ENCODE results near the gene DMWD.

DMWD gene

DNA sequence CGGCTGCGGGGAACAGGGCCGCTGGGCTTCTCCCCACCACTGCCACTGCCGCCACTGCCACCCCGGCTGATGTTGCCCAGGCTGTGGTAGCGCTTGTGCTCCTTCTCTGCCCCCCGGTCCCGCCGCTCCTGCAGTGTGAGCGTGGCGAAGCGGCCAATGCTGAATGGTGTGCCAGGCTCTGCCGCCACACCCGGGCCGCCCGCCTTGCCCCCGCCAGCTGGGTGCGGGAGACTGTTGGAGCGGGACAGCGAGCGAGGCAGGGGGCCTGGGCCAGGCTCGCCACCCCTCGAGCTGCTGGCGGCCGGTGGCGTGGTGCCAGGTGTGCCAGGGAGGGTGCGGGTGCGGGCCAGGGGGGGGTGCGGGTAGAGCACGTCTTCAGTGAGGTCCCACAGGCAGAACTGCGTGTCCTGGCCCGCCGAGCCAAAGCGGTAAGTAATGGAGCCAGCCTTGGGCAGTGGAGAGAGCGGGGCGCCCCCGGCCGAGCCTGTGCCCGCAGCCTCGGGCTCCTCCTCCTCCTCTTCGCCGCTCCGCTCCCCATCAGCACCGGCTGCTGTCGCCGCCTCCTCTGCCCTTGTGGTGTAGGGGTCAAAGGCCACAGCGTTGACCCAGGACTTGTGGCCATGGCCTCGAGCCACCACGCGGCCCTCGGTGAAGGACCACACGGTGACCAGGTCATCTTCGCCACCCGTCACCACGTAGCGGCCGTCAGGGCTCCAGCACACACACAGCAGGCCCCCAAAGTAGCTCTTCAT lies 6.7 kb downstream of the DMWD start:
- no peak for DNase-seq

DNA sequence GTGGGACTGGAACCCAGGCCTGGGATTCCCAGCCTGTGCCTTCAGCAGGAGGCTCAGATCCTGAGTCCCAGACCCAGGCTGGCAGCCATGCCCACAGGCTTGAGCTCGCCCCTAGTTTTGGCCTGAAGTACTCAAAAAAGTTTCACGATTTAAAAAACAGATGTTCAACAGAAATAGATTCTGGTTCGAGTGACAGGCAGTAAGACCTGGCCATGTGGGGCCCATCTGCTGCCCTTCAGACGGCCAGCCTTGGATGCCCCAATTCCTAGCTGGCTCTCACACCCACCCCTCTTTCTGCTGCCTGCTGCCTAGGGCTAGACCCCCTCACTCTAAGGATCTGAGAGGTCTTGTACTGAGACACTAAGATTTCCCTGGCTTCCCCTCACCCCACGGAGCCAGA lies 7.5 kb downstream of the DMWD start:
- no peak for DNase-seq

DNA sequence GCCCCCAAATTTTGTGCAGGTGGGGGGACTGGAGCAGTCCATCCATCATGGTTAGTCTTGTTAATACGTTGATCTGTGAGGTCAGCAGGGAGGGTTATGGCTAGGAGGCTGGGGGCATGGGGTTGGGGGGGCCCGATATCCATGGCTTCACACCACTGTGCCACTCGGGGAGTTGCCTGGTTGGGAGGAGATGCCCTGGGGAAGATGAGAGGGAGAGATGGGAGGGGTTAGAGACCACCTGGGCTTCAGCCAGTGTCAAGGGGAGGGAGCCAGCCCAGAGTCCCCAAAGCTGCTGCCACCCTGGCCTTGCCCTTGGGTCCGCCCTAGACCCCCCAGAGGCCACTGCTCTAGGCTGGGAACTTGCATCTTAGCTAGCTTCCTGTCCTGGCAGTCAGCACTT lies 8.5 kb downstream of the DMWD start:
- DNase-seq = no peak

DNA sequence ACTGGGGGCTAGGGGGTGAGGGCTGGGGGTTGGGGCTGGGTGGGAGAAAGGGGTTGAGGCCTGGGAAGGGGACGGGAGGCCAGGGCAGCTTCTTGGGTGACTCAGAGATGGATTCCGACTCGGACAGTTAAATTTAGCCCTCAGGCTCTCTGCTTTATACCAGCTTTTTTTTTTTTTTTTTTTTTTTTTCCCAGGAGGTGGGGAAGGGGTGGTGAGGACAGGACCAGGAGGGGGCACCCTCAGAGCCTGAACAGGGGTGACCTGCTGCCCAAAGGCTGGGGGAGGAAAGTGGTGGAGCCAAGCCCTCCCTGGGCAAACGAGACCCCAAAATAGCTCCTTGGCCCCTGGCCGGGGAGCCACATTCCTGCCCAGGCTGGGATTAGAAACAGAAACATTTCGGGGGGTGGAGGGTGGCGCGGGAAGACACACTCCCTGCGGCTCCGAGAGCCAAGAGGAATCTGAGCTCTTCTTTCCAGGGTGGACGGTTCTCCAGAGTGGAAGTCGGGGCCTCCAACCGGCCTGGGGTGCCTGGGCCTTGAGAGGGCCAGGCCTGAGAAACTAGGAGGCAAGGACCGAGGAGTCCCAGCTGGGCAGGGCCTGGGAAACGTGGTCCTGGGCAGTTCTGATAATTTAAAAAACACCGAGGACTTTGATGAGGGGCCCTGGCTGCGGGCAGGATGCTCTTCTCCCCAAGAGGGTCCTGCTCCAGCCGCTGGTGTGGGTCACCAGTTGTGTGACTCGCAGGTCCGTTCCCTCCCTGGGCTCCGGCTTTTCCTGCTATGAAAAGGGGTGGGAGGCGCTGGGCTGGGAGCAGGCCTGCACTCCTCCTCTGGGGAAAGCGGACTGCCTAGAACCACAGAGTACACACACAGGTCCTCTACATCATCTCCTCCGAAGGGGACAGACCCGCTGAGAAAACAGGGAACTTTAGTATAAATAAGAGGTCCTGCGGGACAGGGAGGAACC lies 9.5 kb downstream of the DMWD start:
- DNase-seq = no peak

DNA sequence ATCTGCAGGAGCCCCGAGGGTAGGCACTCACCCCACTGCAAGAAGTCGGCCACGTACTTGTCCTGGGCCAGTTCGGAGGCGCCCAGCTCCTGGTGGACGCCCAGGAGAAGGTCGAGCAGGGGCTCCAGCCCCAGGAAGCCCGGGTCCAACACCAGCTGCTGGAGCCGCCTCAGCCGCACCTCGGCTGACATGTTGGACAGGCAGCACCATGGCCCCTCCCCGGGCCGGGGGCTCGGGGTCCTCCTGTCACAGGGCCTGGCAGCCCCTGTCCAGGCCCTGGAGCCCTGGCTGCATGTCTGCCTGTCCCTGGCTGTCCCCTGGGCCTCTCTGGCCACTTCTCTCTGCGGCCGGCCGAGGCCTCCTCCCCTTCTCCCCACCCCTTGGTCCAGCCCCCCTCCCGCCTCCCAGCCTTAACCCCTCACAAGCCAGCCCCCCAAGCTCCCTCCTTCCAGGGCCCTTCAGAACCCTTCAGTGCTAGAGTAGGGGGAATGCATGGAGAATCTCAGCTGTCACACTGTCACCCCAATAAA lies 10.4 kb downstream of the DMWD start, which contains the start of gene DMPK:
Gene DMPK (minus strand): TSS at position 329 of the 530 bp plus-strand sequence. CDS start 138 bp downstream, at position 191.
- DNase-seq = no peak

DNA sequence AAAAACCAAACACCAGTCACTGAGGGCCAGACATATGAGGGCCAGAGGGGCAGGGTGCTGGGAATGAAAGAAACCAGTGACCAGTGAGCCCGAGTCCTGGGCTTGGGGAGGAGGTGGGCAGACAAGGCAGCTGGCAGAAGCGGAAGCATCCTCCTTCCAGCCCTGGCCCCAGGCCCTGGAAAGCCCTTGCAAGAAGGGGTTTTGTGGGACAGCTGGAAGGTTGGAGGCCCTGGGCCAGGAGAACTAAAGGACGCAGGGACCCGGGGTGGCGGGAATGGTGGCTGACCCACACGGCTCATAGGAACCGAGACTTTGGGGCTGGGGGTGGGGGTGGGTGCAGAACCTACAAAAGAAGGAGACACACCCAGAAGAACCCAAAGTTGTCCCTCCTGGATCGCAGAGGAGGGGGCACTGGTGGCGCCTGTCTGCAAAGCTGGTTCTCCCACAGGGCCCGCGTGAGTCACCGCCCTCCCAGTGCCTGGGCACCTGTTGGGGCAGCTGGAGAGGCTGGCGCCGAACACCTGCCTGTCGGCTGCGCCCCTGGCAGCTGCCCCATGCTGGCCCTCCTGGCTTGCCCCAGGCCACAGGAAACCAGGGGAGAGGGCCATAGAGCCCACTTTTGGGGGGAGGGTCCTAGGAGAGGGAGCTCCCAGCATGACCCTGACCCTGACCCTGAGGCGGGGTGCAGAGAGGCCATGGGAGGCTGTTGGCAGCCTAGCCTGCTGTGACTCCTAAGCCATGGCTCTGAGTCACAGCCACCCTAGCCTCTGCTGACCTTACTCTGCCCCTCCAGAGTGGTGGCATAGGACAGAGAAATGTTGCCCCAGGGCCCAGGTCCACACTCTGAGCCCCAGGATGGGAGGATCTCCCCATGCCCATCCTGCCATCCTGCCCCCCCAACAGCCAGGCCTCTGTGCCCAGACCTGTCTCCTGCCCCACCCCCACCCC lies 11.2 kb downstream of the DMWD start:
- no peak for DNase-seq

DNA sequence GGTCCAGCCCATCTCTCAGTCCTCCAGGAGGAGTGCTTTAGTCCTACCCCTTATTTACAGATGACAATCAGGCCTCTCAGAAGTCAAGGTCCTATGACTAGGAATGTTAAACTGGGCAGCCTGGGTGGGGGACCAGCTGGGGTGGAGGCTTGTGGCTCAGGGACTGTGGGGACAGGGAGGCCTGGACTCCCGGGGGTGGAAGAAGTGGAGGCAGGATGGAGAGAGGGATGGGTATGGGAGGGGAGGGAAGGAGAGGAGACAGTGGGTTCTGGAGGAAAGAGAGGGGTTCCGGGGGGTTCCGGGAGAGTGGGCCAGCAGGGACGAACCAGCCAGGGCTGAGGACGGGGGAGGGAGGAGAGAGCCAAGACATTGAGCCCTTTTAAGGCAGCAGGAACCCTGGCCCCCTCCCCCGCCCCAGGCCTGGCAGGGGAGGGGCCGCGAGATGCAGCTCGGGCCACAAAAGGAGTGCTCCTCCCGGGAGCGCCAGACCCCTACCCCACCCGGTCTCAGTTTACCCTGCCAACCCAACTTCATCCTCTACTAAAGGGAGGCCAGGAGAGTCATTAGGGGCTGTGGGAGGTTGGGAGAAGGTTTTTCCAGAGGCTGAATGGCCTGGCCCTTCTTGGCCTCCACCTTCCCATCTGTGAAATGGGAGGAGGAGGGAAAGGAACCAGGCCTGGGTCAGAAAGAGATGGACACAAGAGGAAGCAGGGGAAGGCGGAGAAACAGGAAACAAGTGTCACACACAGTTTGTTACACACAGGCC lies 12.0 kb downstream of the DMWD start:
- no peak for DNase-seq

DNA sequence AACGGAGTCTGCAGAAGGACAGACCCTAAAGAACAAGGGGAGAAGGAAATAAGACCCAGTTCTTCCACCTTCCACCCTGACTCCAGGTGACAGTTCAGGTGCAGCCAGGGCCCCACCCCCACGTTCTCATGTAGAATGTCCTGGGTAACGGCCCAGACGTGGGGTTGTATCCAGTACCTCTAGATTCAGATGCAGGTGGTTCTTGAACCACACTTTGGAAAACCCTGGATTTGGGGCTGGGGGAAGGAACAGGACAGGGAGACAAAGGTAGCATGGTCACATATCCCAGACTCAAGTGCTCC lies 12.5 kb downstream of the DMWD start:
- DNase-seq = no peak

DNA sequence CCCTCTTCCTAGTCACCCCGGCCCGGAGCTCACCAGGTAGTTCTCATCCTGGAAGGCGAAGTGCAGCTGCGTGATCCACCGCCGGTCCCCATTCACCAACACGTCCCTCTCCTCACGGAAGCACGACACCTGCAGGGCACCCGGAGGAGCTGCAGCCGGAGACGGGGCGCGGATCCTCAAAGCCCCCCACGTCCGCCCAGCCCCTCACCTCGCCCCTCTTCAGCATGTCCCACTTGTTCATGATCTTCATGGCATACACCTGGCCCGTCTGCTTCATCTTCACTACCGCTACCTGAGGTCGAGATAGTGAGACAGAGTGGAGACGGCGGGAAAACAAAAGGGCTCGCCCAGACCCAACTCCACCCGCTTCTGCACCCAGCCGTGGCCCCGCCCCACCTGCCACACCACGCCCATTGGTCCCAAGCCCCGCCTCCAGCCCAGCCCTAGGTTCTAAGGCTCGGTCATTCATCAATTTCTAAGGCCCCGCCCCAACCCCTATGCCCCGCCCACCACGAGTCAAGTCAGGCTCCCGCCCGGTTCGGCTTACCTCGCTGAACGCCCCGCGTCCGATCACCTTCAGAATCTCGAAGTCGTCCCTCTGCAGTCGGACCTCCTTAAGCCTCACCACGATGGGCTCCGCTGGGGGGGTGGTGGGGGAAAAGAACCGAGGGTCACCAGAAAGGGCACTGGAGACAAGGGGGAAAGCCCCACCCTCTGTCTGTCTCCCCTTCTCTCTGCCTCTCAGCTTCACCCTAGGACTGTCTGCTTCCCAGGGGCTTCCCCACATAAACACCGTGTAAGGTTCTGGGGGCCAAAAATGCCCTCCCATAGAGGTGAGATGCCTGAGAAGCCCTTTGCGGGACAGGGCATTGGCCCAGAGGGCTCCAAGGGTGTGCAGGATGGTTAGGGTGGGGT lies 13.2 kb downstream of the DMWD start:
- no peak for DNase-seq

DNA sequence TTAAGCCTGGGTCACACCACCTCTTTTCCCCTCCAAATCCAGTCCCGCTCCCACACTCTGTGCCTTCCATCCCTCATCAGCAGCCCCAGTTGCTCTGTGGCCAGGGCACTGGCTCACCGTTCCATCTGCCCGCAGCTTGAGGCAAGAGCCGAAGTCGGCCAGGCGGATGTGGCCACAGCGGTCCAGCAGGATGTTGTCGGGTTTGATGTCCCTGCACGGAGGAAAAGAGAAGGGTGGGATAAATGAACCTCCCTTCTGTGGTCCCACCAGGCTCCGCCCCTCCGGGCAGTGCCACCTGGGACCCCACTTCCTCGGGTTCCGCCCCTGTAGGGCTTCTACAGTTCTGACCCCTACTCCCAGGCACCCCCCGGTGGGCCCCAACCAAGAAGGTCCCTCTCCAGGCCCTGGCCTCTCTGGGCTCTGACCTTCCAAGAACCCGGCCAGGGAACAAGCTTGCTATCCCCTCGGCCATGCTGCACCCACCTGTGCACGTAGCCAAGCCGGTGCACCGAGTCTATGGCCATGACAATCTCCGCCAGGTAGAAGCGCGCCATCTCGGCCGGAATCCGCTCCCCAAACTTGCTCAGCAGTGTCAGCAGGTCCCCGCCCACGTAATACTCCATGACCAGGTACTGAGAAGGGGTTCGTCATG lies 14.5 kb downstream of the DMWD start:
- no peak for DNase-seq

DNA sequence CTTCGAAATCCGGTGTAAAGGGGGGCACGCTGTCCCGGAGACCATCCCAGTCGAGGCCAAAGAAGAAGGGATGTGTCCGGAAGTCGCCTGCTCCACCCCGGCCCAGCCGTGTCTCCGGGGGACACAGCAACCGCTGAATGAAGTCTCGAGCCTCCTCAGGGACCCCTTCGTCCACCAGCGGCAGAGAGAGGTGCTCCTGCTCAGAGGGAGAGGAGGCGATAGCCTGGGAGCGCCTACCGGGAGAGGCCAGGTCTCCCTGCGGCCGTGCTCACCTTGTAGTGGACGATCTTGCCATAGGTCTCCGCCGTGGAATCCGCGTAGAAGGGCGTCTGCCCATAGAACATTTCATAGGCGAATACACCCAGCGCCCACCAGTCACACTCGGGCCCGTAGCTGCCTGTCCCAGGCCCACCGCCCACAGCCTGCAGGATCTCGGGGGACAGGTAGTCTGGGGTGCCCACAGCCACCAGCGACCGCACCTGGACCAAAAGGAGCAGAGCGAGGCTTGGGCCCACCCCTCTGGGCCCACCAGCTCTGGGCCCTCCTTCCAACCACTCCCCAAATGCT lies 15.2 kb downstream of the DMWD start:
- DNase-seq = no peak

DNA sequence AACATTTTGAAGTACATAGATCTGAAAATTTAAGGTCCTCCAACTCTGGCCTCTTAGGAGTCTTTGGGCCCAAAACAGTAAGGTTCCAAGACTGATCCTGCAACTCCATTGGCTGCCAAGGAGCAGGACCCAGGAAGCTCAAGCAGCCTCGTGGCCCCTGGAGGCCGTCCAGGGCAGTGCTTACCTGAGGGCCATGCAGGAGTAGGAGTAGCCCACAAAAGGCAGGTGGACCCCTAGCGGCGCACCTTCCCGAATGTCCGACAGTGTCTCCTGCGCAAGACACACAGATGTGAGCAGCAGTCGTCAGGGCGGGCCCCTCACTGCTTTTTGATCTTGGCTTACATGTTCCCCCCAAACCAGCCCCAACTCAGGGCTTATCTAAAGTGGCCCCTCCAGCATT lies 17.9 kb downstream of the DMWD start:
- DNase-seq = no peak

DNA sequence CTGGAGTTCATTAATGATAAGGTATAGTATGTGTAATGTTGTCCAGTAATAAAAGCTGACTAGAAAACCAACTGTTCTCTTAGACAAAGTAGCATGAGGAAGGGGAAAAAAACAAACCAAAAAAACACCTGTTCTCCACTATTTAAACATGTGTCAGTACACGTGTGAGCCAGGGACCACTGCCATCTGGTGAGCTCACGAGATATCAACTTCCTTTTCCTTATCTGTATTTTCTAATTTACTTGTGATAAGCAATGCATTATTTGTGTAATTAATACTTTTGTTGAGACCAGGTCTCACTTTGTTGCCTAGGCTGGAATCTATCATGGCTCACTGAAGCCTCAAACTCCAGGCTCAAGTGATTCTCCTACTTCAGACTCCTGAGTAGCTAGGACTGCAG lies 19.3 kb downstream of the DMWD start:
- DNase-seq = no peak

DNA sequence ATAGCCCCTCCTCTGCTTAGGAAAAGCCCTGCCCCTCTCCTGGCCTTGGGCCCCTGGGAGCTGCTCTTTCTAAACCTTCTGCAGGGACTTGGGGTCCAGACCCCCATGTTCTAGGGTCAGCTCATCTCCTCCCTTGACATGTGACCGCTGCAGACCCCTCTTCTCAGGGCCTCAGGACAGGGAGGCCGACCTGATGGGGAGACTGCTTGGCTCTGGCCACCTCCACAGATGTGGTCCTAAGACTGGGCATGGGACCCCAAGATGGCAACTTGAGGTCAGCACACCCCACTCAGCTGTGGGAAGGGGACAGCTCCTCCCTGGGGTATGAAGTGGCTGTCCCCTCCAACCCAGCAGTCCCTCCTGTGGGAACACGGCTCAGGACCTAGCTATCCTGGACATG lies 19.7 kb downstream of the DMWD start:
- DNase-seq = no peak

DNA sequence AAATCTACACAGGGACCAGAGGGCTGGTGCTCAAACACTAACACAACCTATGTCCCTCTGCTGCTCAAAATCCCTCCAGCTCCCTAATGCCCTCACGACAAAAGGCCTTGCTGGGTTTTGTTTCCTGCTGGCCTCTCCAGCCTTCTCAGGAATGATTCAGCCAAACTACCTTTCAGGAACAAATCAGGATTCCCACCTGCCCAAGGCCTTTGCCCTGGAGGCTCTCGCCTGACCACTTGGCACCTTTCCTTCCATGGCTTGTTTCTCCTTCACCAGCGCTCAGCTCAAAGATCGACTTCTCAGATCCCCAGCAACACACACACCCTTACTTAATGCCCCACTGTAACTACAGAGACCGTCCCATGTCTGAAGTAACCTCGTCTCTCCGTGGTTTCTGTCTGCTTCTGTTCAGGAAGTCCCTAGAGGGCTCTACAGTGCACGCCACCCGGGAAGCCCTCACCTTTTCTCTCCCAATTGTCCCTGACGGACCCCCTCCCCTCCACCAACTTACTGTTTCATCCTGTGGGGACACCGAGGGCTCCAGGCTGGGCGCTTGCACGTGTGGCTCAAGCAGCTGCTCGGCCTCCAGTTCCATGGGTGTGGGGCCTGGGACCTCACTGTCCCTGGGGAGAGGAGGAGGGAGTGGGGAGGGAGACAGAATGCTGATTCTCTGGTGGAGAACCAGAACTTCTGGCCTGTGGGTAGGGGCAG lies 20.4 kb downstream of the DMWD start:
- DNase-seq = no peak

DNA sequence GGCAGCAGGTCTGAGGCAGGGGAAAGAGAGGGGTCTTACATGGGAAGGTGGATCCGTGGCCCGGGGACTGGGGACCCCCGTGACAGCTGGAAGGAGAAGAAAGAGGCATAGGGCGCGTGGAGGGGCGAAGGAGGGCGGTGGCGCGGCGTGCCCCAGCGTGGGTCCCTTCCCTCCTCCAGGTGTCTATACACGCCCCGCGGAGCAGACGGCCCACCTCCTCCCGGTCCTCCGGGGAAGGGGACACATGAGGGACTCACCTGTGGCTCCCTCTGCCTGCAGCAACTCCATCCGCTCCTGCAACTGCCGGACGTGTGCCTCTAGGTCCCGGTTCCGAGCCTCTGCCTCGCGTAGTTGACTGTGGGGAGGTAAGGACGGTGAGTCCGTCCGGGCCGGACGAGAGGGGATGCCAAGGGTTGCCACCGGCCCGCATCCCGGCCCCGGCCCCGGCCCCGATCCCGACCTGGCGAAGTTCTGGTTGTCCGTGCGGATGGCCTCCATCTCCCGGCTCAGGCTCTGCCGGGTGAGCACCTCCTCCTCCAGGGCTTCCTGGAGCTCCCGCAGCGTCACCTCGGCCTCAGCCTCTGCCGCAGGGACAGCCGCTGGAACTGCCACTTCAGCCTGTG lies 21.2 kb downstream of the DMWD start:
- DNase-seq = no peak

DNA sequence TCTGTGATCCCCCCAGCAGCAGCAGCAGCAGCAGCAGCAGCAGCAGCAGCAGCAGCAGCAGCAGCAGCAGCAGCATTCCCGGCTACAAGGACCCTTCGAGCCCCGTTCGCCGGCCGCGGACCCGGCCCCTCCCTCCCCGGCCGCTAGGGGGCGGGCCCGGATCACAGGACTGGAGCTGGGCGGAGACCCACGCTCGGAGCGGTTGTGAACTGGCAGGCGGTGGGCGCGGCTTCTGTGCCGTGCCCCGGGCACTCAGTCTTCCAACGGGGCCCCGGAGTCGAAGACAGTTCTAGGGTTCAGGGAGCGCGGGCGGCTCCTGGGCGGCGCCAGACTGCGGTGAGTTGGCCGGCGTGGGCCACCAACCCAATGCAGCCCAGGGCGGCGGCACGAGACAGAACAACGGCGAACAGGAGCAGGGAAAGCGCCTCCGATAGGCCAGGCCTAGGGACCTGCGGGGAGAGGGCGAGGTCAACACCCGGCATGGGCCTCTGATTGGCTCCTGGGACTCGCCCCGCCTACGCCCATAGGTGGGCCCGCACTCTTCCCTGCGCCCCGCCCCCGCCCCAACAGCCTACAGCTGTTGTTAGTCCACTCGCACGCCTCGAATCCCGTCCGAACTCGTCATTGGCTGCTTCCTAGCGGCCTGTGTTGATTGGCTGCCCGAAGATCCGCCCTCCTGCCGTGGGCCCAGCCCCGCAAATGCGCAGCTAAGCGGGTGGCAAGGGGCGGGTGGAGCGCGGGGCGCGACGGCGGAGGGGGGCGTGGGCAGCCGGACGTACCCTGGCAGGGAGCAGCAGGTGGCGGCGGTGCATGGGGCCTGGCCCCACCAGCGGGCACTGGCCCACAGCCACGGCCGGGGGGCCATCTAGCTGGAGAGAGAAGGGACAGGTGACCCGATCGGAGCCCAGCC lies 22.2 kb downstream of the DMWD start:
- DNase-seq = peak; percentile 70

DNA sequence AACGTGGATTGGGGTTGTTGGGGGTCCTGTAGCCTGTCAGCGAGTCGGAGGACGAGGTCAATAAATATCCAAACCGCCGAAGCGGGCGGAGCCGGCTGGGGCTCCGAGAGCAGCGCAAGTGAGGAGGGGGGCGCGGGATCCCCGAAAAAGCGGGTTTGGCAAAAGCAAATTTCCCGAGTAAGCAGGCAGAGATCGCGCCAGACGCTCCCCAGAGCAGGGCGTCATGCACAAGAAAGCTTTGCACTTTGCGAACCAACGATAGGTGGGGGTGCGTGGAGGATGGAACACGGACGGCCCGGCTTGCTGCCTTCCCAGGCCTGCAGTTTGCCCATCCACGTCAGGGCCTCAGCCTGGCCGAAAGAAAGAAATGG lies 22.8 kb downstream of the DMWD start:
- no peak for DNase-seq
